Measurements from ENCODE around the gene TRIM66.

TRIM66 gene

DNA sequence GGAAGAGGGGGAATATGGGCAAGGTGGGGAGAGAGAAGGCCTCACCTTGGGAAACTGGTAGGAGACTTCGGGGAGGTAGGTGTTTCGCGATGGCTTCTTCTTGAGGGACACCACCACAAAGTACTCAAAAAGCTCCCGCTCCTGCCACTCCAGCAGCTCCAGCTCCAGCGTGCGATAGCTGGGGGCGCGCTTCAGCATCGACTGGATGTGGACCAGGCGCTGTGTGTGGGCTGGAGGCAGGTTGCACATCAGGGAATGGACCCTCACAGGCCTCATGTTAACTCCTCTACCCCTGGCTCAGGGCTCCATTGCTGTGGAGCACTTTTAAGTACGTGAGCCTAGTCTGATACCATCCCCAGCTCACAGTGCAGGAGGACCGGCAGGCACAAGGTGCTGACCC, 30.0 kb upstream of the TRIM66 start:
- Histone ChIP-seq H3K79me1 (ENCODE audit: low read length) (no peaks in the 10 kb centered on the region), H3K4me3 (ENCODE audit: low read length) (no peak overlapping the region), H3K18ac (ENCODE audit: low read length) (peak overlapping the region; percentile 5), H3K4ac (ENCODE audit: low read depth, low read length) (no peak overlapping the region), H3K36me3 (ENCODE audit: control insufficient read depth, insufficient read depth, low read length) (peaks cover 2% of the 10 kb centered on the region), H2BK15ac (replicated peaks; ENCODE audit: low read depth) (no peak overlapping the region), H2BK120ac (ENCODE audit: low read depth, low read length) (no peak overlapping the region), H3K79me2 (ENCODE audit: control insufficient read depth, insufficient read depth, low read length) (no peaks in the 10 kb centered on the region), H3K27ac (ENCODE audit: low read depth, low read length) (no peak overlapping the region), H3K27me3 (ENCODE audit: insufficient read depth, low read length, poor library complexity) (no peaks in the 10 kb centered on the region), H3K23ac (ENCODE audit: low read length) (peak overlapping the region; percentile 29), H4K8ac (ENCODE audit: low read depth, low read length) (no peak overlapping the region), H3K9ac (ENCODE audit: low read length) (no peak overlapping the region), H3K4me1 (ENCODE audit: control insufficient read depth, low read depth, low read length) (peaks cover 11% of the 10 kb centered on the region), H4K5ac (ENCODE audit: low read length) (no peak overlapping the region), H2BK5ac (ENCODE audit: low read length) (peak overlapping the region; percentile 74), H3K4me2 (ENCODE audit: low read length) (no peak overlapping the region), H2AK5ac (ENCODE audit: low read length) (peak overlapping the region; percentile 86), H3K56ac (ENCODE audit: low read length) (peak overlapping the region; percentile 51)
- WGBS (ENCODE audit: extremely low coverage, insufficient coverage, low lambda C conversion rate), result no CpG with 5 or more reads among the region's 12 CpGs
- DNase-seq, result no peak

DNA sequence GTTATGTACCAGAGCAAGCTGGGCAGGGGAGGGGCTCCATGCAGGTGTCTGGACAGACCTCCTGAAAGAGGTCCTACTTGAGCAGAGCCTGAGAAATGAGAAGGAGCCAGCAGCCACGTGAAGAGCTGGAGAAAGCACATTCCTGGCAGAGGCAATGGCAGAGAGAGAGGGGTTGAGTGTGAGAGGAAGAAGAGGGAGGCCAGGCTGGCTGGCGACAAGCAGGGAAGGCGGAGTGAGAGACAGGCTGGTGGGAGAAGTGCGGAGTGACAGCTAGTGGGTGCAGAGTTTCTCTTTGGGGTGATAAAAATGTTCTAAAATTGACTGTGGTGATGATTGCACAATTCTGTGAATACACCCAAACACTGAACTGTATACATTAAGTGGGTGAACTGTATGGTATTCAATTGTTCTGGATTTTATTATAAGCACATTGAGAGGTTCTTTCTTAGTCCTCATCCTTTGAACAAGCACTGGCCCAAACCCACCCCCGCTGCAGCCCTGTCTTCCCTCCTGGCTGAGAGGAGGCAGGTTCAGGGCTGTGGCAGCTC, 29.5 kb upstream of the TRIM66 start:
- H2AK5ac ChIP-seq (ENCODE audit: low read length), result no peak overlapping the region
- H3K79me1 ChIP-seq (ENCODE audit: low read length), result no peaks in the 10 kb centered on the region
- H4K5ac ChIP-seq (ENCODE audit: low read length), result no peak overlapping the region
- peak overlapping the region; percentile 51 for H3K56ac ChIP-seq (ENCODE audit: low read length)
- H3K4me3 ChIP-seq (ENCODE audit: low read length), result no peak overlapping the region
- no peak overlapping the region for H3K4me2 ChIP-seq (ENCODE audit: low read length)
- no peak overlapping the region for H3K9ac ChIP-seq (ENCODE audit: low read length)
- peaks cover 3% of the 10 kb centered on the region for H3K36me3 ChIP-seq (ENCODE audit: control insufficient read depth, insufficient read depth, low read length)
- H3K79me2 ChIP-seq (ENCODE audit: control insufficient read depth, insufficient read depth, low read length), result no peaks in the 10 kb centered on the region
- no peak overlapping the region for H3K23ac ChIP-seq (ENCODE audit: low read length)
- no peaks in the 10 kb centered on the region for H3K27me3 ChIP-seq (ENCODE audit: insufficient read depth, low read length, poor library complexity)
- no peak overlapping the region for H3K18ac ChIP-seq (ENCODE audit: low read length)
- no peak overlapping the region for H2BK120ac ChIP-seq (ENCODE audit: low read depth, low read length)
- H3K4ac ChIP-seq (ENCODE audit: low read depth, low read length), result no peak overlapping the region
- H3K27ac ChIP-seq (ENCODE audit: low read depth, low read length), result no peak overlapping the region
- no CpG with 5 or more reads among the region's 5 CpGs for WGBS (ENCODE audit: extremely low coverage, insufficient coverage, low lambda C conversion rate)
- no peak for DNase-seq
- no peak overlapping the region for H2BK5ac ChIP-seq (ENCODE audit: low read length)
- no peak overlapping the region for H4K8ac ChIP-seq (ENCODE audit: low read depth, low read length)
- H3K4me1 ChIP-seq (ENCODE audit: control insufficient read depth, low read depth, low read length), result peaks cover 6% of the 10 kb centered on the region
- H2BK15ac ChIP-seq (replicated peaks; ENCODE audit: low read depth), result no peak overlapping the region

DNA sequence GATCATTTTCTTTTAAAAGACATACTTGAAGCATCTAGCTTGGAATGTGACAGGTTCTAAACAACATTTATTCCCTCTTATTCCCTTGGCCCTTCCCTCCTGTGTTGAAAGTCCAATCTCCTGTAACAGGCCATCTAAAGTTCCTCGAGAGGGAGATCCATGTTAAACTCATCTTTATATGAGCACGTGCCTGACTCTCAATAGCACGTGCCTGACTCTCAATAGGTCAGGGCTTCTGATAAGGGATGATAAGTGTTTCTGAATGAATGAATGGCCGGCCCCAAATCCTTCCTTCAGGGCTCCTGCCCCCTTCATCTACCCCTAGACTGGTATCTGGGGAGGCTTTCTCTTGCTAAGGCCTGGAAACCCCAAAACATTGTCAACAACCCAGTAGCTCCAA, 27.3 kb upstream of the TRIM66 start:
- Histone ChIP-seq H3K4me2 (ENCODE audit: low read length) (no peak overlapping the region), H3K79me1 (ENCODE audit: low read length) (no peaks in the 10 kb centered on the region), H3K4me1 (ENCODE audit: control insufficient read depth, low read depth, low read length) (peaks cover 3% of the 10 kb centered on the region)

DNA sequence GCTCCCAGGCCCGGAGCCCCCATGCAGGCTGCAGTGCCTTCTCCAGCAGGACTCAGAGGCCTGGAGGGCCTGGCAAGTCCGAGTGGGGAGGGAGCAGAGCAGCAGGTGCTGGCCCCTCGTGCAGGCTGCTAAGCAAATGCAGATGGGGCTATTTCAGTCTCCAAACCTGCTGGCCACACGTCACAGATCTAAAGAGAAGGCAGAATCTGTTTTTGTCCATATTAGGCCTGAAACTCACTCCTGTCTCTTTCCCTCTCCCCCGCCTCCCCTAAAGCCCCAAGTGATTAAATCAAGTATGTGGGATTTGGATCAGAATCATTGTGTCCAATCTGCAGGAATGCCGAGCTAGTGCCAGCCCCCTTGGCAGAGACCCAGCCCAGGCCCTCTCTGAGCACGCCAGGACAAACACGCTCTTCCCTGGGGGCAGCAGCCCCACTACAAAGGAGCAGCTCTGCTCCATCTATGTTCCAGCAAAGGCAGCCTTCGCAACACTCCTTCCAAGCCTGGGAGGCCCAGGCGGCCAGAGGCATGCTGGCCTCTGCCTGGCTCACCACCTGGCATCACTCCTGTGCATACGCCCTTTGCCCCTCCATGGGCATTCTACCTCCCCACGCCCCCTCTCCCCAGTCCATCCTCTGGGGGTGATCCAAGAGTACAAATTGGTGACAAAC, 26.7 kb upstream of the TRIM66 start:
- Histone ChIP-seq H4K5ac (ENCODE audit: low read length) (no peak overlapping the region), H3K18ac (ENCODE audit: low read length) (no peak overlapping the region), H3K4me2 (ENCODE audit: low read length) (no peak overlapping the region), H3K79me1 (ENCODE audit: low read length) (no peaks in the 10 kb centered on the region), H3K4me1 (ENCODE audit: control insufficient read depth, low read depth, low read length) (peaks cover 3% of the 10 kb centered on the region), H4K8ac (ENCODE audit: low read depth, low read length) (no peak overlapping the region), H3K36me3 (ENCODE audit: control insufficient read depth, insufficient read depth, low read length) (peaks cover 3% of the 10 kb centered on the region), H3K23ac (ENCODE audit: low read length) (no peak overlapping the region), H3K56ac (ENCODE audit: low read length) (no peak overlapping the region), H2AK5ac (ENCODE audit: low read length) (no peak overlapping the region), H3K27ac (ENCODE audit: low read depth, low read length) (no peak overlapping the region), H3K27me3 (ENCODE audit: insufficient read depth, low read length, poor library complexity) (no peaks in the 10 kb centered on the region), H2BK120ac (ENCODE audit: low read depth, low read length) (no peak overlapping the region), H3K9ac (ENCODE audit: low read length) (no peak overlapping the region), H2BK15ac (replicated peaks; ENCODE audit: low read depth) (no peak overlapping the region), H2BK5ac (ENCODE audit: low read length) (no peak overlapping the region), H3K79me2 (ENCODE audit: control insufficient read depth, insufficient read depth, low read length) (no peaks in the 10 kb centered on the region), H3K4me3 (ENCODE audit: low read length) (no peak overlapping the region), H3K4ac (ENCODE audit: low read depth, low read length) (no peak overlapping the region)
- no CpG with 5 or more reads among the region's 12 CpGs for WGBS (ENCODE audit: extremely low coverage, insufficient coverage, low lambda C conversion rate)
- no peak for DNase-seq

More for the DNA sequence above, 27.3 kb upstream of the TRIM66 start:
- no peak overlapping the region for H2BK15ac ChIP-seq (replicated peaks; ENCODE audit: low read depth)
- H4K8ac ChIP-seq (ENCODE audit: low read depth, low read length), result no peak overlapping the region
- H2BK120ac ChIP-seq (ENCODE audit: low read depth, low read length), result no peak overlapping the region
- no peak overlapping the region for H3K18ac ChIP-seq (ENCODE audit: low read length)
- H3K36me3 ChIP-seq (ENCODE audit: control insufficient read depth, insufficient read depth, low read length), result peaks cover 3% of the 10 kb centered on the region
- H3K23ac ChIP-seq (ENCODE audit: low read length), result no peak overlapping the region
- no peak overlapping the region for H3K56ac ChIP-seq (ENCODE audit: low read length)
- no peaks in the 10 kb centered on the region for H3K27me3 ChIP-seq (ENCODE audit: insufficient read depth, low read length, poor library complexity)
- no peak overlapping the region for H3K27ac ChIP-seq (ENCODE audit: low read depth, low read length)
- H3K4me3 ChIP-seq (ENCODE audit: low read length), result no peak overlapping the region
- no CpG with 5 or more reads among the region's 4 CpGs for WGBS (ENCODE audit: extremely low coverage, insufficient coverage, low lambda C conversion rate)
- no peak for DNase-seq
- no peak overlapping the region for H3K4ac ChIP-seq (ENCODE audit: low read depth, low read length)
- no peak overlapping the region for H3K9ac ChIP-seq (ENCODE audit: low read length)
- H2BK5ac ChIP-seq (ENCODE audit: low read length), result no peak overlapping the region
- no peaks in the 10 kb centered on the region for H3K79me2 ChIP-seq (ENCODE audit: control insufficient read depth, insufficient read depth, low read length)
- no peak overlapping the region for H4K5ac ChIP-seq (ENCODE audit: low read length)
- H2AK5ac ChIP-seq (ENCODE audit: low read length), result no peak overlapping the region

DNA sequence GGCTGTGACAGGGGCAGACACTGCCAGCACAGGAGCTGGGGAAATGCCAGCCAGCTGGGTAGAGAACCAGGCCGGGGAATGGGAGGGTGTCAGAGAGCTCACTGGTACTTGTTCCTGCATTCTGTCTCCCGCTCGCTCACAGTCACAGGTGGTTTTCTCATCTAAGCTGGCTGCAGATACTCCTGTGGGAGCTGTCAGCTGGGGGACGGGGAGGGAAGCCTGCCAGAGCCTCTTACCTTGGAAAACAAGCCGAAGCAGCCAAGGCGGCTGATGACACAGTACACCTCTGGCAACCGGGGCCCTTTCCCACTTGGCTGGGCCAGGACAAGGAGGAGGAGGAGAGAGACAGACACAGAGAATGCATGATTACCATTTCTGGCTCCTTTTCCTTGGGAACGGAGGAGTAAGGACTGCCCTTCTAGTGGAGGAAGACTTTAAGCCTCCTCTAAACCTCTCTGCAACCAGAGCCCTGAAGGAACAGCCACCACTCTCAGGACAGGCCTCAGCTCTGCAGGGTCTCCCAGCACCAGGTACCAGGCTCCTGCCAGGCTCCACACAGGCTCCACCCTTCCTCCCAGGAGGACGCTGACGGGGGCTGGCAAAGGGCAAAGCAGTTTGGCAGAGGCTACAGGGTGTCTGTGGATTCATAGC, 25.2 kb upstream of the TRIM66 start:
- Histone ChIP-seq H3K4me1 (ENCODE audit: control insufficient read depth, low read depth, low read length) (no peaks in the 10 kb centered on the region), H3K4ac (ENCODE audit: low read depth, low read length) (no peak overlapping the region), H3K27me3 (ENCODE audit: insufficient read depth, low read length, poor library complexity) (no peaks in the 10 kb centered on the region), H3K79me1 (ENCODE audit: low read length) (no peaks in the 10 kb centered on the region), H2BK15ac (replicated peaks; ENCODE audit: low read depth) (no peak overlapping the region), H2AK5ac (ENCODE audit: low read length) (no peak overlapping the region), H3K4me2 (ENCODE audit: low read length) (no peak overlapping the region), H3K9ac (ENCODE audit: low read length) (no peak overlapping the region), H3K79me2 (ENCODE audit: control insufficient read depth, insufficient read depth, low read length) (no peaks in the 10 kb centered on the region), H3K27ac (ENCODE audit: low read depth, low read length) (no peak overlapping the region), H2BK120ac (ENCODE audit: low read depth, low read length) (no peak overlapping the region), H3K56ac (ENCODE audit: low read length) (peak overlapping the region; percentile 5), H2BK5ac (ENCODE audit: low read length) (no peak overlapping the region), H3K36me3 (ENCODE audit: control insufficient read depth, insufficient read depth, low read length) (peaks cover 3% of the 10 kb centered on the region), H3K23ac (ENCODE audit: low read length) (no peak overlapping the region), H3K4me3 (ENCODE audit: low read length) (no peak overlapping the region), H4K8ac (ENCODE audit: low read depth, low read length) (no peak overlapping the region), H4K5ac (ENCODE audit: low read length) (no peak overlapping the region), H3K18ac (ENCODE audit: low read length) (no peak overlapping the region)
- no CpG with 5 or more reads among the region's 10 CpGs for WGBS (ENCODE audit: extremely low coverage, insufficient coverage, low lambda C conversion rate)
- no peak for DNase-seq
